GM21786 (cell line): Measurements from ENCODE around the gene PNPLA7.
"Not testable (repeated sequence)": the region's sequence is repeated elsewhere in the genome, so short reads cannot be mapped to it uniquely, and the experiment has no call there.

Source experiments
- ATAC-seq: cut with Tn5 transposase; IDR thresholded peaks from one replicate; pipeline ENCODE4 v1.9.1; 2021; ENCODE audit not compliant: unreplicated experiment

PNPLA7 gene

GRCh38 chr9:137516144-137516917 lies 33.9 kb downstream of the PNPLA7 start:
- ATAC-seq: no peak

- no peak for ATAC-seq
These were observed 34.9 kb downstream of the PNPLA7 start for GRCh38 chr9:137515338-137515724.

DNA sequence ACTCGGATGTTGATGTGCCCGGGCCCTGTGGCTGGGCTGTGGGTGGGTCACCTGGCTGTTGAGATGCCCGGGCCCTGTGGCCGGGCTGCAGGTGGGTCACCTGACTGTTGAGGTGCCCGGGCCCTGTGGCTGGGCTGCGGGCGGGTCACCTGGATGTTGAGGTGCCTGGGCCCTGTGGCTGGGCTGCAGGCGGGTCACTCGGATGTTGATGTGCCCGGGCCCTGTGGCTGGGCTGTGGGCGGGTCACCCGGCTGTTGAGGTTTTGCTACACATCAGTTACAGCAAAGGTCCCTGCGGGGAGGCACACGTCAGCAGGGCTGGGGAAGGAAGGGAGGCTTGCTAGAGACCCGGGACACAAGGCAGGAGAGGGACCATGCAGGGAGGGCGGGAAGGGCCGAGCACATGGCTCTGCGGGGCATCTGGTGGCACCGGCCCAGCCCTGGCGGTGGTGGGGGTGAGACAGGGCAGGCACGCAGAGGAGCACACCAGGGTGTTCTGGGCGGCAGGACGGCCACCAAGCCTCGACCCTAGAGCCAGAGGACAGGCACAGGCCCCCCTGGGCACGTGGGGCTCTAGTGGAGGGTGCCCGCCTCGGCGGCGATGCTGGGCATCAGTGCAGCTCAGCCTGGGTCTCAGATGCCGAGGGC lies 35.4 kb downstream of the PNPLA7 start:
- ATAC-seq: no peak

GRCh38 chr9:137513801-137514570 lies 36.2 kb downstream of the PNPLA7 start:
- ATAC-seq: not testable (repeated sequence)

GRCh38 chr9:137513136-137513535 lies 37.1 kb downstream of the PNPLA7 start:
- not testable (repeated sequence) for ATAC-seq

GRCh38 chr9:137511758-137512463 lies 38.3 kb downstream of the PNPLA7 start:
- ATAC-seq: no peak

- ATAC-seq: not testable (repeated sequence)
These were observed 39.1 kb downstream of the PNPLA7 start for GRCh38 chr9:137511126-137511525.

- ATAC-seq: no peak
These were observed 41.0 kb downstream of the PNPLA7 start for GRCh38 chr9:137509198-137509597.

DNA sequence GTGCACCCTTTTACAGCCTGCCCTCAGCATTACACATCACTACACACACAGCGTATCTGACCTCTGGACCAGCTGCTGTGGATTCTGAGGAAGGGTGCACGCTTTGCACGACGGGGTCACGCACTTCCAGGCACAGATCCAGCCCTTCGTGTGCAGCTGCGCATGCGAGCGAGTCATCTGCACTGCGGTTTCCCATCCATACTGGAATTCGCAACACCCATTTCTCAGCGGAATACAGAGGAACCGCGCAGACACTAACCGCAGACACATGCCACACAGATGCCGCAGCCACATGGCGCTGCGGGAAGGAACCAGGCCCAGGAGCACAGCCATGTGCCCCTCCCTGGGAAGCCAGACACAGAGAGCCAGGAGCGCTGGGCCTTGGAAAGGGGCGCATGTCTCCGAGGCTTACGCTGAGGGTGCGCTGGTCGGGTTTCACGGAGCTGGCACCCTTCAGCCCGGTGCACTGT lies 43.5 kb downstream of the PNPLA7 start:
- ATAC-seq: no peak

GRCh38 chr9:137506274-137506673 lies 43.9 kb downstream of the PNPLA7 start:
- ATAC-seq: no peak

DNA sequence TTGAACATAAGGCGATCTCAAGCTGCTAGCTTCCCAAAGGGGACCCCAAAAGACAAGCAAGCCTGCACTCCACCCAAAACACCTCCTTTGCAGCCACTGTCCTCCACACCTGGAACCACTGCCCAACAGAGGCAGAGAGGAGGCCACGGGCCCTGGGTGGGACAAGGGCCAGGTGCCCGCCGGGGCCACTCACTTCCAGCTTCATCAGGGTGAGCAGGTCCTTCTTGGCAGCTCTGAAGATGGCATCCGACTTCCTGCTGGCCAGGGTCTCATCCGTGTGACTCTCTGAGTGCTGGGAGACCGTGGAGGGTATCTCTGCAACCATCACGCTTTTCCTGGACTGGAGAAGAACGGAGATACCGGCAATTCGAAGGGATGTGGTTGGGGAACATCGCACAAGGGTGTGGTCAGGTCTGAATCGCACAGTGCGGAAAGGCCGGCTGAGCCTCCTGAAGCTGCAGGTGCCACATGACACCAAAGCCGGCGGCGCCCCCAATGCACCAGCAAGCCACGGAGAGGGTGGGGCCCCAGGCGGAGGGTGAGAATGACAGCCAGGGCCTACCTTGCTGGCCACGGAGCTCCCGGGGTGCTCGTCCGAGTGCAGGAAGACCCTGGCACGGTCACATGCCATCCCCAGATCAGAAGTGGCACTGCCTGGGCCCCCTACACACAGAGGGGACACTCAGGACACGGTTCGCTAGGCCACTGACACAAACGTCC lies 44.6 kb downstream of the PNPLA7 start:
- ATAC-seq: no peak

GRCh38 chr9:137504432-137504777 lies 45.8 kb downstream of the PNPLA7 start:
- no peak for ATAC-seq

- ATAC-seq: no peak
These were observed 47.9 kb downstream of the PNPLA7 start for GRCh38 chr9:137502008-137502911.

GRCh38 chr9:137501457-137501856 lies 48.7 kb downstream of the PNPLA7 start:
- ATAC-seq: no peak

- ATAC-seq: no peak
These were observed 49.4 kb downstream of the PNPLA7 start for GRCh38 chr9:137500666-137501397.

DNA sequence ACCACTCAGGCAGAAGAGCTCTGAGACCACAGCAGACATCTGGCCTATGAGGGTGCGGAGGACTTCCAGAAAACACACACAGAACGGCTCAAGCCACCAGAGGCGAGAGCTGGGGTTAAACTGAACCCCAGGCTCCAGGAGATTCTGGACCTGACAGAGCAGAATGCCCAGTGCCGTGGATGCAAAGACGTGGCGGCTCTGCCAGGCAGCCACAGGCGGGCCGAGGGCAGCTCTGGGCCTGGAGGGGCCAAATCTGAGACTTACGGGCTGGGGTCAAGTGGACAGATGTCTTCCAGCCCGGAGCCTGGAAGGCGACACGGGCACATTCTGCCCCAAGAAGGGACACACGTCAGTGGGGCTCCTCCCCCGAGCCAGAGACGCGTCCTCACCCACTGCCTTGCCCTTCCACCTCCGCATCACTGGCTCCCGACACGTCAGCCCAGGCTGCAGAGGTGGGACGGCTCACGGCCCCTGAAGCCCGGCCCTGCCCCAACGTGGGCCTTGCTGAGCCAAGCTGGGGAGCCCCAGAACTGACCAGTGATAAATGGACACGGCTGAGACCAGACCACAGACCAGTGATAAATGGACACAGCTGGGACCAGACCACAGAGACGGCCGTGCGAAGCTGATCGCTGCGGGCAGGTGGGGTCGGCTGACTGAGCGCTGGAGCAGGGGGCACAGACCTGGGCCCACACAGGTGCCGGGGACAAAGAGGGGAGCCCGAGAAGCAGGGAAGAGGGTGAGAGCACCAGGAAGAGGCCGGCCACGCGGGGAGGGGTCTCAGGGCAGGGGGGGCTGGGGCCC lies 50.1 kb downstream of the PNPLA7 start:
- no peak for ATAC-seq

GRCh38 chr9:137499416-137499815 lies 50.8 kb downstream of the PNPLA7 start:
- no peak for ATAC-seq

GRCh38 chr9:137498720-137499150 lies 51.5 kb downstream of the PNPLA7 start:
- no peak for ATAC-seq
